K562 (cell line): ENCODE data around the gene HSPB6. TPM values are rescaled to one million over a fixed set of nuclear protein-coding genes. Genes with fewer than 3 reads are reported as not detected.

ENCODE experiments used
- CREM ChIP-seq: IDR thresholded peaks from 2 replicates; pipeline ENCODE4 v1.6.1; 2014; ENCODE audit warnings: antibody characterized with exemption, low read depth
- CXXC5 ChIP-seq: fragments of 250-450 bp; sonication (Bioruptor Pico); IDR thresholded peaks from 2 replicates; pipeline ENCODE4 v1.8.0; 2022; ENCODE audit warnings: inconsistent platforms, mild to moderate bottlenecking, moderate library complexity
- DNMT1 ChIP-seq: fragments of 450-650 bp; IDR thresholded peaks from 2 replicates; pipeline ENCODE4 v1.6.1; 2016; ENCODE audit warnings: antibody characterized with exemption, mild to moderate bottlenecking
- GABPB2 ChIP-seq: fragments of 250-450 bp; sonication (Bioruptor Pico); conservative IDR thresholded peaks from 2 replicates; pipeline ENCODE4 v1.5.1; 2021; ENCODE audit warnings: mild to moderate bottlenecking
- HDGF ChIP-seq: fragments of 450-650 bp; IDR thresholded peaks from 2 replicates; pipeline ENCODE4 v1.6.1; 2016
- HMG20A ChIP-seq: fragments of 450-650 bp; formaldehyde crosslinking; conservative IDR thresholded peaks from 2 replicates; pipeline ENCODE4 v1.4.0; 2020; ENCODE audit warnings: mild to moderate bottlenecking, mixed read lengths
- HMGN3 ChIP-seq: IDR thresholded peaks from 2 replicates; pipeline ENCODE4 v1.6.1; 2011; ENCODE audit warnings: borderline replicate concordance, low read depth, mild to moderate bottlenecking, mixed read lengths, low read length; ENCODE audit not compliant: insufficient read length; ENCODE audit errors: extremely low read depth
- HNRNPL ChIP-seq: fragments of 200-400 bp; formaldehyde crosslinking; IDR thresholded peaks from 2 replicates; pipeline ENCODE4 v1.6.1; 2017; ENCODE audit warnings: low read depth, mild to moderate bottlenecking, low read length
- KDM5B ChIP-seq: fragments of 200-600 bp; sonication (generic); IDR thresholded peaks from 2 replicates; pipeline ENCODE4 v1.6.1; 2012; ENCODE audit warnings: low read depth, mild to moderate bottlenecking, moderate library complexity, low read length, control low read depth, inconsistent platforms; ENCODE audit not compliant: insufficient replicate concordance
- KHSRP ChIP-seq: fragments of 450-650 bp; IDR thresholded peaks from 2 replicates; pipeline ENCODE4 v1.6.1; 2017
- NEUROD1 ChIP-seq: fragments of 150-350 bp; IDR thresholded peaks from 2 replicates; pipeline ENCODE4 v1.6.1; 2014; ENCODE audit warnings: borderline replicate concordance, low read length, low read depth; ENCODE audit not compliant: partially characterized antibody
- NR3C1 ChIP-seq: sonication (generic); formaldehyde crosslinking; IDR thresholded peaks from 2 replicates; pipeline ENCODE4 v1.8.1; 2022; ENCODE audit warnings: missing genetic modification reagents
- OTX1 ChIP-seq: fragments of 450-650 bp; formaldehyde crosslinking; IDR thresholded peaks from 2 replicates; pipeline ENCODE4 v1.4.0; 2022; ENCODE audit warnings: mild to moderate bottlenecking
- POLR2AphosphoS5 ChIP-seq: IDR thresholded peaks from 2 replicates; pipeline ENCODE4 v1.6.1; 2011; ENCODE audit warnings: mild to moderate bottlenecking, low read depth, low read length, moderate library complexity; ENCODE audit not compliant: control insufficient read depth, insufficient read depth
- PRMT5 ChIP-seq: sonication (generic); formaldehyde crosslinking; IDR thresholded peaks from 2 replicates; pipeline ENCODE4 v1.5.0; 2020; ENCODE audit warnings: missing genetic modification reagents
- RHOXF2B ChIP-seq: fragments of 250-450 bp; sonication (Bioruptor Pico); conservative IDR thresholded peaks from 2 replicates; pipeline ENCODE4 v1.5.1; 2021
- SNIP1 ChIP-seq: fragments of 450-650 bp; IDR thresholded peaks from 2 replicates; pipeline ENCODE4 v1.7.1; 2017; ENCODE audit warnings: low read depth, mild to moderate bottlenecking
- SOX6 ChIP-seq: fragments of 450-650 bp; IDR thresholded peaks from 2 replicates; pipeline ENCODE4 v1.6.1; 2014; ENCODE audit warnings: mild to moderate bottlenecking
- TEAD4 ChIP-seq, 2 experiments: sonication (generic) in 1 of 2; formaldehyde crosslinking in 1 of 2; IDR thresholded peaks; 2 replicates each; pipeline versions ENCODE4 v1.6.1 to v1.8.0; 2012 to 2022; ENCODE audit warnings: borderline replicate concordance in 1 of 2, inconsistent platforms in 1 of 2, low read length in 1 of 2, mild to moderate bottlenecking in 1 of 2, missing genetic modification reagents in 1 of 2
- TRIM28 ChIP-seq: fragments of 450-650 bp; IDR thresholded peaks from 2 replicates; pipeline ENCODE4 v1.6.1; 2017
- ZNF184 ChIP-seq: sonication (generic); formaldehyde crosslinking; IDR thresholded peaks from 2 replicates; pipeline ENCODE4 v1.5.0; 2020; ENCODE audit warnings: missing genetic modification reagents
- ZNF197 ChIP-seq: fragments of 200-800 bp; sonication (Bioruptor generic); IDR thresholded peaks from 2 replicates; pipeline ENCODE4 v1.6.1; 2016; ENCODE audit warnings: low read depth, missing genetic modification characterization, missing compliant biosample characterization
- ZNF212 ChIP-seq: fragments of 450-650 bp; formaldehyde crosslinking; IDR thresholded peaks from 2 replicates; pipeline ENCODE4 v1.4.0; 2020; ENCODE audit warnings: mild to moderate bottlenecking
- polyA plus RNA-seq, 8 experiments: library from polyadenylated mRNA; depleted of rRNA in 4 of 8; stranded (reverse) in 5 of 8; unstranded in 3 of 8; fragments of >200 nt; fragmentation: Nextera tagmentation in 2 of 8; fragmentation: Illumina TruSeq in 1 of 8; extraction: Ambion mirVana in 2 of 8; extraction: Trizol in 1 of 8; gene quantifications; 2 replicates each; pipeline versions ENCODE4 v1.2.1 to v1.2.3, GENCODE V29; 2011 to 2014; ENCODE audit warnings: inconsistent platforms in 1 of 8, missing spikeins in 1 of 8
- total RNA-seq, 7 experiments: library from RNA; depleted of rRNA in 6 of 7; stranded (reverse); fragments of >200 nt in 6 of 7; fragmentation: Illumina TruSeq in 2 of 7; extraction: Trizol in 2 of 7; gene quantifications; 2 replicates each; pipeline versions ENCODE4 v1.2.1 to v1.2.3, GENCODE V29; 2011 to 2021; ENCODE audit warnings: low replicate concordance in 1 of 7
- TF ChIP-seq, protein P1 (sequence below): IDR thresholded peaks from 2 replicates; pipeline ENCODE4 v1.6.1; 2014; ENCODE audit warnings: antibody characterized with exemption
- TF ChIP-seq, protein P2 (sequence below): fragments of 450-650 bp; IDR thresholded peaks from 2 replicates; pipeline ENCODE4 v1.6.1; 2016; ENCODE audit warnings: mild to moderate bottlenecking
- TF ChIP-seq, protein P3 (sequence below): sonication (generic); formaldehyde crosslinking; IDR thresholded peaks from 2 replicates; pipeline ENCODE4 v1.8.1; 2023; ENCODE audit warnings: mild to moderate bottlenecking, missing genetic modification reagents

The HSPB6 gene
- total and polyA plus RNA-seq, 9 of the 15 experiments (the other 6 are each of a cell fraction or from before 2014, with no cell fraction given), result 0.55 TPM; not detected in 8

DNA sequence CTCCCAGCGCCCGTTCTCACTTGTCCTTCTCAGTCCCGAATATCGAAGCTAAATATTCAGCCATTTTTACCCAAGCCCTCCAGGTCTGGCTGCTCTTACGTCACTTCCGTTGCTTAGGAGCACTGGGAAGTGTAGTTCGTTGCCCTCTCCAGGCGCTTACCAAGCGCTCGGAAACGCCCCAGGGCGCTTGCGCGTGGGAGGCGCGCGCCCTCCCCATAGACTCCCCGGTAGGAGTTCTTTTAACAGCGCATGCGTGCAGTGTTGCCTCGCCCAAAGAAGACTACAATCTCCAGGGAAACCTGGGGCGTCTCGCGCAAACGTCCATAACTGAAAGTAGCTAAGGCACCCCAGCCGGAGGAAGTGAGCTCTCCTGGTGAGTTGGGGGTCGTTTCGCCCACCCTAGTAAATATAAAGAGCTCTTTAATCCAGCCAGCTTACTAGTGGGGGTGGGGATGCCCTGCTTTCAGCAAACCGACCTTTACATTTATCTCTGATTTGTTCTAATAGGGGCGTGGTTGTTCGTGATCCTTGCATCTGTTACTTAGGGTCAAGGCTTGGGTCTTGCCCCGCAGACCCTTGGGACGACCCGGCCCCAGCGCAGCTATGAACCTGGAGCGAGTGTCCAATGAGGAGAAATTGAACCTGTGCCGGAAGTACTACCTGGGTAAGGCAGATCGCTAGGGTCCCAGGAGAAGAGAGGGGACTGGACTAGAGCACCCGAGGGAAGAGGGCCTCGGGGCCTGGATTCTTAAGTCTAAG lies 11.3 kb downstream of the HSPB6 start, which contains the start of the genes PSENEN and U2AF1L4 (continued):
- TF ChIP-seq PRMT5 (CRISPR knock-in tag) (peak; percentile 32; the same call in 1 of the 2 replicates), GABPB2 (CRISPR knock-in tag) (no peak), ZNF197 (CRISPR knock-in tag) (no peak), HNRNPL (no peak), SNIP1 (no peak), KHSRP (no peak), HDGF (no peak), POLR2AphosphoS5 (no peak), KDM5B (peak; percentile 10), CXXC5 (CRISPR knock-in tag) (peak; percentile 37), HMG20A (no peak), DNMT1 (no peak), OTX1 (CRISPR knock-in tag) (no peak), NR3C1 (CRISPR knock-in tag) (no peak), ZNF212 (no peak), CREM (peak; percentile 97), HMGN3 (no peak), NEUROD1 (no peak), TRIM28 (no peak), TEAD4 (IDR thresholded peaks at IDR 0.05; ENCODE audit: low read length) (no peak), TEAD4 (CRISPR knock-in tag; IDR thresholded peaks at IDR 0.05; ENCODE audit: borderline replicate concordance) (no peak), ZNF184 (CRISPR knock-in tag) (no peak), SOX6 (no peak), RHOXF2B (CRISPR knock-in tag) (no peak)
- TF ChIP-seq, protein P1, sequence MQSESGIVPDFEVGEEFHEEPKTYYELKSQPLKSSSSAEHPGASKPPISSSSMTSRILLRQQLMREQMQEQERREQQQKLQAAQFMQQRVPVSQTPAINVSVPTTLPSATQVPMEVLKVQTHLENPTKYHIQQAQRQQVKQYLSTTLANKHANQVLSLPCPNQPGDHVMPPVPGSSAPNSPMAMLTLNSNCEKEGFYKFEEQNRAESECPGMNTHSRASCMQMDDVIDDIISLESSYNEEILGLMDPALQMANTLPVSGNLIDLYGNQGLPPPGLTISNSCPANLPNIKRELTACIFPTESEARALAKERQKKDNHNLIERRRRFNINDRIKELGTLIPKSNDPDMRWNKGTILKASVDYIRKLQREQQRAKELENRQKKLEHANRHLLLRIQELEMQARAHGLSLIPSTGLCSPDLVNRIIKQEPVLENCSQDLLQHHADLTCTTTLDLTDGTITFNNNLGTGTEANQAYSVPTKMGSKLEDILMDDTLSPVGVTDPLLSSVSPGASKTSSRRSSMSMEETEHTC, result no peak
- TF ChIP-seq, protein P2, sequence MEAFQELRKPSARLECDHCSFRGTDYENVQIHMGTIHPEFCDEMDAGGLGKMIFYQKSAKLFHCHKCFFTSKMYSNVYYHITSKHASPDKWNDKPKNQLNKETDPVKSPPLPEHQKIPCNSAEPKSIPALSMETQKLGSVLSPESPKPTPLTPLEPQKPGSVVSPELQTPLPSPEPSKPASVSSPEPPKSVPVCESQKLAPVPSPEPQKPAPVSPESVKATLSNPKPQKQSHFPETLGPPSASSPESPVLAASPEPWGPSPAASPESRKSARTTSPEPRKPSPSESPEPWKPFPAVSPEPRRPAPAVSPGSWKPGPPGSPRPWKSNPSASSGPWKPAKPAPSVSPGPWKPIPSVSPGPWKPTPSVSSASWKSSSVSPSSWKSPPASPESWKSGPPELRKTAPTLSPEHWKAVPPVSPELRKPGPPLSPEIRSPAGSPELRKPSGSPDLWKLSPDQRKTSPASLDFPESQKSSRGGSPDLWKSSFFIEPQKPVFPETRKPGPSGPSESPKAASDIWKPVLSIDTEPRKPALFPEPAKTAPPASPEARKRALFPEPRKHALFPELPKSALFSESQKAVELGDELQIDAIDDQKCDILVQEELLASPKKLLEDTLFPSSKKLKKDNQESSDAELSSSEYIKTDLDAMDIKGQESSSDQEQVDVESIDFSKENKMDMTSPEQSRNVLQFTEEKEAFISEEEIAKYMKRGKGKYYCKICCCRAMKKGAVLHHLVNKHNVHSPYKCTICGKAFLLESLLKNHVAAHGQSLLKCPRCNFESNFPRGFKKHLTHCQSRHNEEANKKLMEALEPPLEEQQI, result no peak
- TF ChIP-seq, protein P3, sequence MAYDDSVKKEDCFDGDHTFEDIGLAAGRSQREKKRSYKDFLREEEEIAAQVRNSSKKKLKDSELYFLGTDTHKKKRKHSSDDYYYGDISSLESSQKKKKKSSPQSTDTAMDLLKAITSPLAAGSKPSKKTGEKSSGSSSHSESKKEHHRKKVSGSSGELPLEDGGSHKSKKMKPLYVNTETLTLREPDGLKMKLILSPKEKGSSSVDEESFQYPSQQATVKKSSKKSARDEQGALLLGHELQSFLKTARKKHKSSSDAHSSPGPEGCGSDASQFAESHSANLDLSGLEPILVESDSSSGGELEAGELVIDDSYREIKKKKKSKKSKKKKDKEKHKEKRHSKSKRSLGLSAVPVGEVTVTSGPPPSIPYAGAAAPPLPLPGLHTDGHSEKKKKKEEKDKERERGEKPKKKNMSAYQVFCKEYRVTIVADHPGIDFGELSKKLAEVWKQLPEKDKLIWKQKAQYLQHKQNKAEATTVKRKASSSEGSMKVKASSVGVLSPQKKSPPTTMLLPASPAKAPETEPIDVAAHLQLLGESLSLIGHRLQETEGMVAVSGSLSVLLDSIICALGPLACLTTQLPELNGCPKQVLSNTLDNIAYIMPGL, result no peak
